Stimulated activated CD8-positive, alpha-beta memory T cell treated with anti-CD3 and anti-CD28 coated beads, Interleukin-4, amount 100 ng/mL, for 48 hours (primary cell): ENCODE measurements around the gene LAMTOR4.
A peak's percentile ranks its signal among the peaks of the same experiment; 100 is the strongest.
"Not testable (repeated sequence)": the region's sequence is repeated elsewhere in the genome, so short reads cannot be mapped to it uniquely, and the experiment has no call there.

ENCODE experiments used
- DNase-seq: peaks from one replicate; pipeline ENCODE4 v3.0.0-alpha.2; 2020

Gene LAMTOR4

GRCh38 chr7:100124301-100125230, 24.2 kb upstream of the LAMTOR4 start:
- no peak for DNase-seq

- no peak for DNase-seq
Observed at GRCh38 chr7:100126239-100126930, 22.3 kb upstream of the LAMTOR4 start.

GRCh38 chr7:100126931-100127865, 21.5 kb upstream of the LAMTOR4 start, which contains the start of gene MBLAC1:
MBLAC1 (plus strand) TSS chr7:100126967; CDS start chr7:100127396, 429 bp downstream.
- DNase-seq = peak; percentile 96

GRCh38 chr7:100127866-100128636, 20.7 kb upstream of the LAMTOR4 start:
- peak; percentile 43 for DNase-seq

GRCh38 chr7:100128637-100128963, 20.1 kb upstream of the LAMTOR4 start:
- DNase-seq = no peak

GRCh38 chr7:100130220-100130607, 18.5 kb upstream of the LAMTOR4 start:
- not testable (repeated sequence) for DNase-seq

- DNase-seq = peak; percentile 94
Observed at GRCh38 chr7:100130608-100131453, 17.9 kb upstream of the LAMTOR4 start.

GRCh38 chr7:100132126-100132525, 16.6 kb upstream of the LAMTOR4 start:
- no peak for DNase-seq

- peak; percentile 72 for DNase-seq
Observed at GRCh38 chr7:100132697-100133151, 16.0 kb upstream of the LAMTOR4 start.

GRCh38 chr7:100137851-100138760, 10.6 kb upstream of the LAMTOR4 start:
- DNase-seq = no peak

GRCh38 chr7:100141555-100141949, 7.2 kb upstream of the LAMTOR4 start:
- no peak for DNase-seq

- DNase-seq = no peak
Observed at GRCh38 chr7:100142461-100142860, 6.3 kb upstream of the LAMTOR4 start.

- DNase-seq = not testable (repeated sequence)
Observed at GRCh38 chr7:100146350-100146749, 2.4 kb upstream of the LAMTOR4 start.

- no peak for DNase-seq
Observed at GRCh38 chr7:100147278-100147677, 1.4 kb upstream of the LAMTOR4 start.

- no peak for DNase-seq
Observed at GRCh38 chr7:100148225-100148558, 526 bp upstream of the LAMTOR4 start.

- DNase-seq = no peak
Observed at GRCh38 chr7:100152404-100152803, 3.7 kb downstream of the LAMTOR4 start.

GRCh38 chr7:100152937-100153666, 4.4 kb downstream of the LAMTOR4 start:
- no peak for DNase-seq

- DNase-seq = no peak
Observed at GRCh38 chr7:100153708-100154535, 5.2 kb downstream of the LAMTOR4 start.
